Lower leg skin (tissue), 4 donors: ENCODE measurements around the gene DHX57. TPM values are rescaled to one million over a fixed set of nuclear protein-coding genes. Genes with fewer than 3 reads are reported as not detected.

Experiments
- DNase-seq, 2 donors: peaks; one replicate each; pipeline ENCODE4 v3.0.0-alpha.2; 2019; ENCODE audit warnings: low spot score in 2 of 2
- H3K4me3 ChIP-seq: fragments of 200-600 bp; sonication (generic); 2 replicates; pipeline ENCODE4 v1.5.1; 2017; ENCODE audit warnings: mild to moderate bottlenecking, low read depth; ENCODE audit not compliant: poor library complexity, severe bottlenecking
- POLR2A ChIP-seq, 2 donors: fragments of 450-650 bp; IDR thresholded peaks; one replicate each; pipeline ENCODE4 v1.6.1; 2016 to 2017; ENCODE audit warnings: antibody characterized with exemption in 2 of 2, mild to moderate bottlenecking in 1 of 2, moderate library complexity in 1 of 2
- WGBS, 2 donors: methylation state at CpG; one replicate each; pipeline ENCODE4 v1.1.5; 2018; 5-methylcytosine and 5-hydroxymethylcytosine counted together
- intact Hi-C: fragments of 100-400 bp; cut with DNase I; formaldehyde crosslinking; loops from one replicate; pipeline ENCODE4 v1.15.0; 2023; ENCODE audit warnings: low total_unique reads
- total RNA-seq, 4 donors: library from RNA; depleted of rRNA; stranded (reverse); fragments of >200 nt; gene quantifications; one replicate each; pipeline ENCODE4 v1.1.0, GENCODE V29; 2016
- TF ChIP-seq, protein P1 (sequence below), 3 donors: fragments of 450-650 bp; IDR thresholded peaks; one replicate each; pipeline ENCODE4 v1.5.1; 2016; ENCODE audit warnings: antibody characterized with exemption in 3 of 3, mild to moderate bottlenecking in 3 of 3, moderate library complexity in 2 of 3

Gene DHX57
- total RNA-seq, 4 donors from 2014 or later: 6.8 to 19.9 (median 15.8) TPM

DNA sequence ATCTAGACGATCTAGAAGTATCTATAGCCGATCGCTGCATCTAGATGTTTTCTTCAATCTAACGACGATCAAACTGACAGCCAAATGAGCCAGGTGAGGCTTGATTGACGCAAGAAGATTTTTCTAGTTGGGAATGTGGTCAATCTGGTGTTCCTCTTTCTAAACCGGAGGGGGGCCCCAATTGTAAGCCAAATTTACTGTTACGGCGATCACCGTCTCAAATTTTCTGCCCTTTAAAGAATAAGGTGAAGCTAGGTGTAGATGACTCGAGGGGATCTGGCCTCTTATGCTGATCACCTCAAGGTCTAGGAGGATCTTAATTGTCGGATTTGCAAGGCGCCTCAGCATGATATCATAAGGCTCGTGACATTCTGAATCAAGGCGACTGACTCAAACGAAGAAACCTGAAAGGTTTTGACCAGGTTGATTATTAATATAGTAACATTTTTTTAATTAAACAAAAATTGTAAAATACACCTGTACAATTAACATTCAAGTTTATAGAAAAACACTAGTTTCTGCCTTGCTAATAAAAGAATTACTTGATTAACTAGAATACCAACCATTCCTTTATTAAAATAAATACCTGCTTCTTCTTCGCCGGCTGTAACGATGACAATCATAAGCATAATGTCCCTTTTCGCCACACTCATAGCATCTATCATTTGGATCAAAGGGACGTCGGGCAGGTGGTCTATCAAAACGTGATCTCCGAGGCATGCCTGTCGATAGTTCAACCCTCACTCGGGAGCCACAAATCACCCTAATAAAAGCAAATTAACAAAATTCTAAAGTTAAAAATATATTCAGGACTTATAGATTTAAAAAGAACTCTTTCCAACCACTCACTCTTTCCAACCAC lies 126.6 kb downstream of the DHX57 start:
- 58 to 61% methylated on average over 26 of the region's 26 CpGs for WGBS, 2 donors
- peak in 1 of 2 donors; percentile 48 for DNase-seq
- no peak for TF ChIP-seq POLR2A (IDR thresholded peaks at IDR 0.05)
- TF ChIP-seq, protein P1, sequence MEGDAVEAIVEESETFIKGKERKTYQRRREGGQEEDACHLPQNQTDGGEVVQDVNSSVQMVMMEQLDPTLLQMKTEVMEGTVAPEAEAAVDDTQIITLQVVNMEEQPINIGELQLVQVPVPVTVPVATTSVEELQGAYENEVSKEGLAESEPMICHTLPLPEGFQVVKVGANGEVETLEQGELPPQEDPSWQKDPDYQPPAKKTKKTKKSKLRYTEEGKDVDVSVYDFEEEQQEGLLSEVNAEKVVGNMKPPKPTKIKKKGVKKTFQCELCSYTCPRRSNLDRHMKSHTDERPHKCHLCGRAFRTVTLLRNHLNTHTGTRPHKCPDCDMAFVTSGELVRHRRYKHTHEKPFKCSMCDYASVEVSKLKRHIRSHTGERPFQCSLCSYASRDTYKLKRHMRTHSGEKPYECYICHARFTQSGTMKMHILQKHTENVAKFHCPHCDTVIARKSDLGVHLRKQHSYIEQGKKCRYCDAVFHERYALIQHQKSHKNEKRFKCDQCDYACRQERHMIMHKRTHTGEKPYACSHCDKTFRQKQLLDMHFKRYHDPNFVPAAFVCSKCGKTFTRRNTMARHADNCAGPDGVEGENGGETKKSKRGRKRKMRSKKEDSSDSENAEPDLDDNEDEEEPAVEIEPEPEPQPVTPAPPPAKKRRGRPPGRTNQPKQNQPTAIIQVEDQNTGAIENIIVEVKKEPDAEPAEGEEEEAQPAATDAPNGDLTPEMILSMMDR (IDR thresholded peaks at IDR 0.05): no peak
- intact Hi-C loops: no loop called here
- no peak overlapping the region for H3K4me3 ChIP-seq

DNA sequence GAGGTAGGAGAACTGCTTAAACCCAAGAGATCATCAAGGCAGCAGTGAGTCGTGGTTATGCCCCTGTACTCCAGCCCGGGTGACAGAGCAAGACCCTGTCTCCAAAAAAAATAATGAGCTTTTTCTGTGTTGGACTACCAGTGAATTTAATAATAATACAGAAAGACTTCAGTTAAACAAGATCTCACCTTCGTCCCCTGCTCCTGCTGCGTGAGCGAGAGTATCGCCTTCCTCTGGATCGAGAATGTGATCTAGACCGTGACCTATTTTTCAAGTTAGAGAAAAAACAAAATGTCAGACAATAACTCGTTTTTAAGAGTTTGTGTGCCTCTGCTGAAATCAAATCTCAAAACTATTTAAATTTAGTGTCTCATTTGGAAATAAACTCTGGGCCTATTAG lies 127.3 kb downstream of the DHX57 start:
- no peak for TF ChIP-seq POLR2A (IDR thresholded peaks at IDR 0.05)
- TF ChIP-seq, protein P1 (IDR thresholded peaks at IDR 0.05): no peak
- WGBS, 2 donors: 87 to 88% methylated on average over 9 of the region's 9 CpGs
- peak in 1 of 2 donors; percentile 45 for DNase-seq
- intact Hi-C loops: no loop called here
- no peak overlapping the region for H3K4me3 ChIP-seq

DNA sequence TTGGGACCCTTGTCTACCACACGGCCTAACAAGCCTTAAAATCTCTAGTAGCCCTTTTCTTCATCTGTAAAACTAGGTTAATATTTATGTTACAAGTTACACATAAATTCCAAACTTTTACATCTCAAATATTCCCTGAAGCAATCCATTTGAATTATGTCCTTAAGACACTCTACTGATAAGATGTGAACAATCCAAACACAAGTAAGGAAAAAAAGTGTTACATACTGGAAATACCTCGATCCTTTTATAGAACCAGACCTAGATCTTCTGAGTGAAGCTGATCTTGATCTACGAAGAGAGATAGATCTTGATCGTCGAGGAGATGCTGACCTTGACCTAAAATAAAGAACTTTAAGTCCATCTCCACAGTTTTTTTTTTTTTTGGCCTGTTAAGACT lies 127.9 kb downstream of the DHX57 start:
- intact Hi-C loops: no loop called here
- H3K4me3 ChIP-seq: no peak overlapping the region
- 66 to 68% methylated on average over 5 of the region's 5 CpGs for WGBS, 2 donors
- DNase-seq: no peak
- TF ChIP-seq POLR2A (IDR thresholded peaks at IDR 0.05): no peak
- TF ChIP-seq, protein P1 (IDR thresholded peaks at IDR 0.05): no peak

Other genes with a start within 250 kb of the DHX57 start
- gene GALM, start 209.8 kb downstream of the DHX57 start, total RNA-seq: 10 to 100 TPM in 1 of 4 donors, 1 to 10 TPM in 3; 4.0 to 12.1 (median 7.0) TPM
- 10 to 100 TPM; 69.7 to 77.1 (median 72.8) TPM for gene SRSF7, start 124.6 kb downstream of the DHX57 start, total RNA-seq
- 10 to 100 TPM in 1 of 4 donors, 1 to 10 TPM in 3; 2.6 to 11.0 (median 3.6) TPM for gene GEMIN6, start 97.7 kb downstream of the DHX57 start, total RNA-seq
- gene MORN2, start within 50 bp of the DHX57 start, total RNA-seq: 10 to 100 TPM in 1 of 4 donors, 1 to 10 TPM in 3; 3.3 to 11.0 (median 6.5) TPM
- gene ARHGEF33, start 13.9 kb upstream of the DHX57 start, total RNA-seq: 1 to 10 TPM in 1 of 4 donors, under 1 TPM in 3; 0.13 to 1.4 (median 0.66) TPM
- 10 to 100 TPM; 18.9 to 25.0 (median 19.3) TPM for gene SOS1, start 245.1 kb upstream of the DHX57 start, total RNA-seq